HS-27A (cell line): ENCODE measurements around the gene INSRR.

Experiments used
- DNase-seq: peaks from one replicate; pipeline ENCODE4 v3.0.0-alpha.2; 2012; ENCODE audit warnings: low read depth, missing footprints

The INSRR gene

DNA sequence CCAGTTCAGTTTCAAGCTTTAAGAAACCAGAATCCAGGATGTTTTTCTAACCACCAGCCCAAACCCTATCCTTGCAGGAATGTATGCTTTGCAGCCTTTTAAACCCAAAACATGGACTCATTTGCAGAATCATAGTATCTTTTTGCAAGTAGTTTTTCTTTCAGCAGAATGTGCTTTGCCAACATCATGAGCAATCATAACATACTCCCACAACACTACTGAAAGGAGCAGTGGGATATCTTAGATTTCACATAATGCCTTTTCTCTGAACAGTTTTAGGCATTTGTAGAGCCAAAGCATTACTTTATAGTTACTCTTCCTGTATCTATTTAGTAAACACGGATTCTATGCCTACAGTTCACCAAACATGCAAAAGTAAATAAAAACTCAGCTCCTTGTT is 32.3 kb downstream of the INSRR start:
- DNase-seq, result no peak

GRCh38 chr1:156823210-156823790 is 35.6 kb downstream of the INSRR start:
- no peak for DNase-seq

DNA sequence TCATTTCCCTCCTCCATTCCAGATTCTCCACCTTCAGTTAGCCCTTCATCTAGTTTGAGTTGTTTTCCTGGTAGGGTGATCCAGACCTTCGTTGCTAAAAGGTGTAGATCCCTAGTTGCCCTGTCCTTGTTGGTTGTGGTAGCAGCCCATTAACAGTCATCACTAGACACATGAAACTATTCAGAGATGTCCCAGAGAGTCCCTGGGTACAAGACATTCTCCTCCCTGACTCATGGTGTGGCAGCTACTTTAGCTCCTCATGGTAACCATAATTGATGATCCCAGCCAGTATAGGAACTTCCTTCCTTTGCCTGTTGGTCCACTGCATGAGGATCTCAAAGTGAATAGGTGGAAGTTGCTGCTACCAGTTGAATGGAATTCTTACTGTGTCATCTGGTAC is 36.2 kb downstream of the INSRR start:
- no peak for DNase-seq

GRCh38 chr1:156821801-156822200 is 37.1 kb downstream of the INSRR start:
- DNase-seq, result no peak

GRCh38 chr1:156816561-156817328 is 42.2 kb downstream of the INSRR start, which contains the start of gene SH2D2A:
SH2D2A (minus strand) TSS chr1:156816848; CDS start chr1:156816708, 140 bp downstream.
- DNase-seq, result no peak

DNA sequence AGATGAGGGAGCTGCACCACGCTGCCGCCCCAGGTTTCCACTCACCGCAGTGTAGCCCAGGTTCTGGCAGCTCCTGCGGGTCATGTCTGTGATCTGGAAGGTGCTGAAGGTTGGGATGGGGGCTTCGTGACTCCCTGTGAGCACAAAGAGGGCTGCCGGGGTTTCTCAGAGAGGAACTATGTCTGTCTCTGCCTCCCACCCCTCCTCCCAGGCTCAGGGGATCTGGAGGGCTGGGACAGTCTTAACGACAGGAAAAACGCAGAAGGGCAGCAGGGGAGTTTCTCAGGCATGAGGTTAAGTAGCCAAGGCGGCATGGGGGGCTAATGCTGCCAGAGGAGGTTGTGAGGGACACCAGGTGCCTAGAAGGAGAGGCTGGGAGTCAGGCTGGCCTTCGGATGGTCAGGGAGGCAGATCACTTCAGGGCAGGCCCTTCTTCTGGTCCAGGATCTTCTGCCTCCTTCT is 42.9 kb downstream of the INSRR start:
- DNase-seq, result no peak

GRCh38 chr1:156815307-156815826 is 43.5 kb downstream of the INSRR start:
- no peak for DNase-seq

DNA sequence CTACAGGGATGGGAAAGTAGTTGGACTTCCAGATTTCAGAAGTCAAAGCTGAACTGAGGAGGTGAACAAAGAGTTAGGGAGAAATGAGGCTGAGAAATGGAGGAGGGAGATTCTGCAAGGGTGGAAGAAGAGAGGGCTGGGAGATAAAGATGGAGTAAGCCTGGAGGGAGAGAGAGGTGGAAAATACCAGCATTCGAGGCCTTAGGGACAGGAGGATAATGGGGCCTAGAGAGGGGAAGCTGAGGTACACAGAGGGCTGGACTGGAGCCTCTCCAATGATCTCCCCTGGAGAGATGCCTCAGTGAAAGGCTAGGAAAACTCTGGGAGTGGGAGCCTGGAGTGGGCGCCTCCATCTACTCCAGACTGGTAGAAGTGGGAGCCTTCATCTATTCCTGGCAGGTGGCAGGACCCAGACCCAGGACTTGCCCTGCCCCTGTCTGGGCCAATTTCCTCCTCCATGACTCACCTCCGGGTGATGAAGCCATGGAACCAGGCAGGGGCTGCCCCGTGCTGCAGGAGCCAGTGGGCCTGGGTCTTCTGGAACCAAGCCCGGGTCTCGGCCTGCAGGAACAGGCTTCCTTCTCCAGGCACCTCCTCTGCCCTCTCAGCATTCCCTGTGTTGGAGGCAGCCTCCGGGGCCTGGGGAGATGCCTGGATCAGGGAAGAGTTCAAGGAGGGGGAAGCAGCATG is 44.2 kb downstream of the INSRR start:
- no peak for DNase-seq

DNA sequence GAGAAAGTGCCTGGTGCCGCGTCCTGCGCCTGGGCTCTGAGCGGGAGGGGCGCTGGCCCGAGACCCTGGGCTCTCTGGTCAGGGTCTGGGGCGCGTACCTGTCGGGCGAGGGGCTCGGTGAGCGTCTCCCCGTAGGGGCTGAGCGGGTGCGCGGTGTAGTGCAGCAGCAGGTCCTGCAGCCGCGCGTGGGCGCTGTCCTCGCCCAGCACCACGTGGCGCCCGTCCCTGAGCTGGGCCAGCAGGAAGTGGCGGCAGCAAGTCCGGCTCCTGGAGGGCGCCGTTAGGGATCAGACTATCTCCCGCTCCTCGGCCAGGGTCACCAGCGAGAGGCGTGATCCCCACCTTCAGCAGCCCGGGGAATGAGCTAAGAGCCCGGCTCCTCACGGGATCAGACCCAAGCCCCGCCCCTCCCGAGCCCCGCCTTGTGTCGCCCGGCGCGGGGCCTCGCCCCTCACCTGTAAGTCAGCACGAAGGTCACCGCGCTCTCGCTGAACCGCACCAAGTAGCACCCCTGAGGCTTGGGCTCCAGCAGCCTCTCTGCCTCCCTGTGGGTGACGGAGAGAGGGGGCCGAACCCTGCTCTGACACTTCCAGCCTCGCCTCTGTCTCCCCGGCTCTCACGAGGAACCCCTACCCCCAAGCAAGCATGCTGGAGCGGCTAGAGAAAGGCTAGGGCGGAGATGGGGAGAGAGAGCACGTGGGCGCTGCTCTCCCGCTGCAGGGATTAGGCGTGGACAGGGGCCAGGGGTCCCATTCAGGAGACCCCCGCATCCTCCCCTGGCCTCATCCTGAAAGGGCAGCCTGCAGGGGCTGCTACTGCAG is 45.0 kb downstream of the INSRR start:
- DNase-seq, result no peak

GRCh38 chr1:156813298-156813697 is 45.6 kb downstream of the INSRR start:
- no peak for DNase-seq

DNA sequence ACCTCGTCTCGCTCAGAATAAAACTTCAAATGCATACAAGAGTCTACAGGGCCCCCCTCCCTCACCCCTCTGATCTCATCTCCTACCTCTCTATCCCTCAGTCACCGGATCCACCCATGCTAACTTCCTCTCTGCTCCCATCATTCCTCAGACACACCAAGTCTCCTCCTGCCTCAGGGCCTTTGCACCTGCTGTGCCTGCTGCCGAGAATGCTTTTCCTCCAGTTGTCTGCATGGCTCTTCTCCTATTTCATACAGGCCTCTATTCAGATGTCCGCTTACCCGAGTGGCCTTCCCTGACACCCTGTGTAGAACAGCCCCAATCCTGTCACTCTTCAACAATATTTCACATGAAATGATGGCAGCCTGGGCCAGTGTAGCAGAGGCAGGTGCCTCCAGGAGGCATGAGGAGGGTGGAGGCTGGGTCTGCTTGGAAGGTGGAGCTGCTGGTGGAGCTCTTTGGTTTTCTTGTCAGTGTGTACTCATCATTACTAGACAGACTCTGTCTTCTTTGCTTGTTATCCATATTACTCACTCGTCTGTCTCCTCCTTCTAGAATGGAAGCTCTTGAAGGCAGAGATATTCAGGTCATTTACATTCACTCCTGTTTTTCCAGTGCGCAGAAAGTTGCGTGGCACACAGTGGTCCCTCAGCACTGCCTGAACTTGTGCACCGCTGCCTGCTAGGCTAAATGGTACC is 46.5 kb downstream of the INSRR start:
- no peak for DNase-seq

GRCh38 chr1:156811168-156811567 is 47.7 kb downstream of the INSRR start:
- DNase-seq, result no peak

DNA sequence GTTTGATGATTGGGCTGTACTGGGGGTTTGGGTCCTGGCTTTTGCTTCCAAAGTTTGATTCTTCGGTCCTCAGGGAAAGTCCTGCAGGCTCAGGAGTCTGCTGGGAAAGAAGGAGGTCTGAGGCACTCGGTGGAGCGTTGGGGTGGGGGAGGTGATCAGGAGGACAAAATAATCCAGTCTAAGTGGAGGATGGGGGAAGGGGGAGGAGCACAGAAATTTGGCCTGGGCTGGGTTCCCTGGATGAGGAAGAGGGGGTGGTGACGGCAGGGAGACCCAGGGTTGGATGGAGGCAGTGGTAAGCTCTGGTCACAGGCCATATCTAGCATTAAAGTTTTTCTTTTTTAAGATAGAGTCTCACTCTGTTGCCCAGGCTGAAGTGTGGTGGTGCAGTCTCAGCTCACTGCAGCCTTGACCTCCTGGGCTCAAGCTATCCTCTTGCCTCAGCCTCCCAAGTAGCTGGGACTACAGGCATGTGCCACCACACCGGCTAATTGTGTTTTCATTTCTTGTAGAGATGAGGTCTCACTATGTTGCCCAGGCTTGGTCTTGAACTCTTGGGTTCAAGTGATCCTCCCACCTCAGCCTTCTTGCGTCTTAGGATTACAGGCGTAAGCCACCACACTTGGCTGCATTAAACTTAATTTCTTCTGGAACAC is 49.1 kb downstream of the INSRR start:
- no peak for DNase-seq

GRCh38 chr1:156809281-156809680 is 49.6 kb downstream of the INSRR start:
- DNase-seq, result no peak

- no peak for DNase-seq
Measured at GRCh38 chr1:156808186-156809030, 50.5 kb downstream of the INSRR start.

DNA sequence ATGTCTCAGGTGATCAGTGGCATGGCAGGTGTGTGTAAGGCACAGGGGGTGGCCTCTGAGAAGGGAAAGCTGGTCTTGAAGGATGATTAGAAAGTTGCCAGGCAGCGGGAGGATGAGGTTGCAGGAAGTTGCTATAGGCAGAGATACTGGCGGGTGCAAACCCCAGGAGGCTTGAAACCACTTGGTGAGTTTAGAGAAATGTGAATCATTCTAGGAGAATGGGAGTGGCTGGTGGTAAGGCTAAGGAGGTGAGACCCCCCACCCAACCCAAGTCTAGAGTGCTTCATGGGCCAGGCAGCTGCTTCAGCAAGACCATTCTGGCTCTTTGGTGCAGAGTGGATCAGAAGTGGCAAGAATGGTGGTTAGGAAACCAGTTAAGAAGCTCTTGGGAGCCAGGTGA is 51.3 kb downstream of the INSRR start:
- no peak for DNase-seq

DNA sequence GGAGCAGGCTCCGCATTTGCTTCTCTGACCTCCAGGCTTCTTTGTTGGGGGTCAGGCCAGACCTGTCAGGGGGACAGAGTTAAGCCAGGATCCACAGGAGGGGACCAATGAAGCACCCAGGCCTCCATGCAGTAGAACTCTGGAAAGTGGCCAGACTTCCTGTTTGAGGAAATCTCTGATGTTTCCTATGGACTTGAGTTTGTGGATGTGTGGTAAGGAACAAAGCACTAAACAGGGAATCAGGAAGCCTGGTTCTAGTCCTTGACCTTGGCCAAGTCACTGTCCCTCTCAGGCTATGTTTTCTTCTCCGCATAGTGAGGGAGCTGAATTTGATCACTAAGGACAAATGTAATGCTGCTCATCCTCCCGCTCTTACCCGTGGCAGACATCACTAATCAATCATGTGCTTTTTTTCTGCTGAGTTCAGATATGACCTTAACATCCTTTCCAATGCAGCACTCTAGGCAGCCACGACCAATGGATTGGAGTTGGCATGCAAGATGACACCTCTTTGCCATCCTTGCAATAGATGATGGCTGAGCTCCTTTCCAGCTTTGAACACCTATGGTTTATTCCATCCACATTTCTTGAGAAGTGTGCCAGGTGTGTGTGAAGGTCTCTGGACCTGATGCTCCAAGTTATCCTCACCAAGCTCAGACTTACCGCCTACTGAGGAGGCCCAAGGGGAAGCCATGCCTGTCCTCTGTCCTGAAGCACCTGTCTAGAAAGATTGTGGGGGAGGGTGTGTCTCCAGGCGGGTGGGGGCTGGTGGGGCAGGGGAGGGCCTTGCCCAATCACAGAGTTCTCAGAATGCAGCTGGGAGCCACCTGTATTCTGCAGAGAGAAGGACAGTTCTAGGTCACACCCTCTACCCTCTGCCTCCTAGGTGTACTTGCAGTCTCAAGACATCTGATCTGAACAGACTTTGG is 52.1 kb downstream of the INSRR start:
- no peak for DNase-seq

DNA sequence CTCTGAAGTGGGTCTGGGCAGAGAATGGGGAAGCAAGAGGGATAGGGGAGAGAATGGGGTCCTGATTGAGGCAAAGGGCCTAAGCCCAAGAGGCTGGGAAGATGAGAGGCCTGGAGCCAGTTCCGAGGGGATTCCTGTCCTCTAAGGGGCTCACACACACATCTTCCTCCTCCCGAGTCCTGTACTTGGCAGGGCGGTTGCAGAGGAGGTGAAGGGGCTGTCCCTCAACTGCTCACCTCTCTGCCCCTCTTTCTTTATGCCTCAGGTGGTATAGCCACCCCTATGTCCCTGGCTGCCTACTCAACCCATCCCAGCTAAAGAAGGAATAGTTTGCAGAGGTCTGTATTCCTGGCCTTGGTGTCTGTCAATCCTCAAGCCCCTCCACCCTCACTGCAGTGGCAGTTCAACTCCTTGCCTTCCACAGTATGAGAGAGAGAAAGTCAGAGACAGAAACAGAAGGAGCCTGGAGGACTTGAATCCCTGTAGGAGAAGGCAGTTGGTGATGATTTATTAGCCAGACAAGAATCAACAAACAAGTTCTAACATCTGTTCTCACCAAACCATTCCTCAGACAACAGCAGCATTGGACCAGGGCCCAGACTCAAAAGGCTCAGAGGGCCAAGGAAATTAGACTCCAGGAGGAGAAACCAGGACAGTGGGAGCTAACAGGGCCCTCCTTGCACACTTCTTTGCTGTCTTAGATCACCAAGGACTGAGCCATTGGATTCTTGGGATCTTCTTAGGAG is 53.0 kb downstream of the INSRR start:
- DNase-seq, result no peak
